Forelimb muscle (tissue), 1 donor: ENCODE results near the gene ZSCAN16. TPM values are rescaled to one million over a fixed set of nuclear protein-coding genes. Genes with fewer than 3 reads are reported as not detected.

ENCODE experiments used
- DNase-seq: peaks from one replicate; pipeline ENCODE4 v3.0.0-alpha.2; 2013; ENCODE audit warnings: low read depth
- polyA plus RNA-seq: library from polyadenylated mRNA; unstranded; fragments of 120-200 nt; gene quantifications from one replicate; pipeline ENCODE4 v1.2.1, GENCODE V29; 2013; ENCODE audit not compliant: insufficient read length

The ZSCAN16 gene
- polyA plus RNA-seq, 1 donor = 4.0 TPM

DNA sequence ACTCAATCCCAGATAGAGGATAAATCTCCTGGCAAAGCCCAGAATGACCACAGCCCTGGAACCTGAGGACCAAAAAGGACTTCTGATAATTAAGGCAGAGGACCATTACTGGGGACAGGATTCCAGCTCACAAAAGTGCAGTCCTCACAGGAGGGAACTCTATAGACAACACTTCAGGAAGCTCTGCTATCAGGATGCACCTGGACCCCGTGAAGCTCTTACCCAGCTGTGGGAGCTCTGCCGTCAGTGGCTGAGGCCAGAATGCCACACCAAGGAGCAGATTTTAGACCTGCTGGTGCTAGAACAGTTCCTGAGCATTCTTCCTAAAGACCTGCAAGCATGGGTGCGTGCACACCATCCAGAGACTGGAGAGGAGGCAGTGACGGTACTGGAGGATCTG is 992 bp downstream of the ZSCAN16 start:
- no peak for DNase-seq

DNA sequence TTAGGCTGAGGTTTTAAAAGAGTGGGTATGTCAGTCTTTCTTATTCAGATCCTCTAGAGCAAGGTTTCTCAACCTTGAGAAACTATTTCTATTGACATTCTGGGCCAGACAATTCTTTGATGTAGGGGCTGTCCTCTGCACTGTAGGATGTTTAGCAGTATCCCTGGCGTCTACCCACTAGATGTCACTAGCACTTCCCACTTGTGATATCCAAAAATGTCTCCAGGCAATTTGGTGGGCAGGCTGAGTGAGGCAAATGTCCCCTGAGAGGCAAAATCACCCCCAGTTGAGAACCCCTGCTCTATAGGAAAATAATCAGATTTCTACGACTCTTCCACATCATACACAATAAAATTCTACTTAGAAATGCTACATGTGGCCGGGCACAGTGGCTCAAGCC is 9.6 kb downstream of the ZSCAN16 start:
- DNase-seq = no peak

DNA sequence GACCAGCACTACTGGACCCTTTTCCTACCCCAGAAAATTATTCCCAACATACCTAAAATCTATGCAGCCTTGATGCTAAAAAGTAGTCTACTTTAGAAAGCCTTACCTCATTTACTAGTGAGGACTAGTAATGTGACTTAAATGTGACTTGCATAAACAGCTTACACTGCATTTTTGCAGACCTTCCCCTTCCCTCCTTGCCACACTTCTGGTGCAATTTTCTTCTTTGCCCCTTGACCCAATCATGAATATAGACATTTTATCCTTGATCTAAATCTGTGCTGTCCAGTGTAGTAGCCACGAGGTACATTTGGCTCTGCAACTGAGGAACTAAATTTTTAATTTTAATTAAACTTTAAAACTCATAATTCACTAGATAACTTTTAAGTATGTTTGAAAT is 10.3 kb downstream of the ZSCAN16 start:
- no peak for DNase-seq

DNA sequence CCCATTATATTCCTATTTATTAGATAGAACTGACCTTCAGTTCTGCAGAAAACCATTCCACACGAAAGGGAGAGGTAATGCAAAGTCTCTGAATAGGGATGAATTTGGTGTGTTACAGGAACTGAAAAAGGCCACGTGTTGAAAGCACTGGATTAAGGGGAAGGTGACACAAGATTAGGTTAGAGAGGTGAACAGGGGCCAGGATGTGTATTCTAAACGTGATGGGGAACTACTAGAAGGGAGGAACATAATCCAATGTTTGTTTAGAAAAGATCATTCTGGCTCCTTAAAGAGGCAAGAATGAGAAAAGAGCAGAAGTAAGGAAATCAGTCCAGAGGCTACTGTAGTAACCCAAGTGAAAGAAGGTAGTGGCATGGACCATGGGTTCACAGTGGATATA is 11.0 kb downstream of the ZSCAN16 start:
- DNase-seq = no peak

DNA sequence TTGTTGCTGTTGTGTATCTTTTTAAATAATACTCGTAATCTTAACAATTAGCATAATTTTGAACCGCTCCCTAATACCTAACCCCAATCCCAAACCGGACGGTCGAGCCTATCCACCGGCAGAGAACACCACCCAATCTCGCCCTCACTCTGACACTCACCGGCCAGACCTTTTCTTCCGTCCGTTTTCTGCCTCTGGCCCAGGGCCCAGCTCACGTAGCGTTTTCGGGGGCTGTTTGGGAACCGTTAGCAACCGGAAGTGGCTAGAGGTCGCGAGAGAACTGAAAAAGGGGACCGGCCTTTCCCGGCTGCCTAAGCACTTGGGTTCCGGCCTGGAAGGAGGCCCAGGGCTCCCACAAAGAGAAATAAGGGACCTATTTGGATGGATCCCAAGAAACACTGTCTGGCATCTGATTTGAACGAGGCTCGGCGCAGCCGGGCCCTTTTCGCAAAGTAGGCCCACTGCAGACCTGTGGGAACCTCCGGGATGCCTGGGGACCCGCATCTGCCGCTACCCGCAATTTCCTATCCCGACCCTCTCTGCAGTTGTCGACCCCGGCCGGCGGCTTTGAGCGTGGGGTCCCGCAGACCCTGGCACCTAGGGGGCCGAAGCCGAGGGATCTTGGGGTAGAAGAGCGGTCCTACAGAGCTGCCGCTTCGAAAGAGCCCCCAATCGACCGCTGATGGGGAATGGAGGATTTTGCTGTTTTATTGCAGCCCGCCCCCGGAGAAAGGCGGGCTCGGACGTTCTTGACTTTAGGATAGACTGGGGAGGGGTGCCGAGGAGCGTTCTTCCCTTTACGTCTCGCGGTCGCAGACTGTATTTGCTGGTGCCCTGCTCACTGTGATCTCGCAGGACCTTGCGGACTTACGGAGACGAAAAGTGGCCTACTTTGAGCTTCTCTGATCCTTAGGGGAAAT is 12.4 kb downstream of the ZSCAN16 start:
- peak; percentile 84 for DNase-seq

DNA sequence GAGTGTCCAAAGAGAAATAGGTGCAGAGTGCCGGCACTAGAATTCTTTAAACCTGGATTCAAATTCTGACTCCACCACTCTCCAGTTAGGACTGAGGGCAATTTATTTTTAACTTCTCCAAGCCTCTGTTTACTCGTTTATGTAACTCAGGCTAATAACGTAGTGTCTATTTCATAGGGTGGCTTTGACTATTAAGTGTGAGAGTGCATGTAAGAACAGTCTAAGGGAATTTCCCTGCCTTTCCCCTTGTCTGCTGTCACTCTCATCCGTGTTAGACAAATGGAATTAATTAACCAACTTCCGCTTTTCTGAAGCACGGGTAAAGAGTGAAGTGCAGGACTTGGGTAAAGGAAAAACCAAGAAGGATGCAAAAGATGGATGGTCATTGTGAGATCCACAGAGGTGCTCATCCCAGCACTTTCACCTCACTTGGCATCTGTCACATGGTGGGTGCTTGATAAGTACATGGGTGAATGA is 13.1 kb downstream of the ZSCAN16 start:
- no peak for DNase-seq

DNA sequence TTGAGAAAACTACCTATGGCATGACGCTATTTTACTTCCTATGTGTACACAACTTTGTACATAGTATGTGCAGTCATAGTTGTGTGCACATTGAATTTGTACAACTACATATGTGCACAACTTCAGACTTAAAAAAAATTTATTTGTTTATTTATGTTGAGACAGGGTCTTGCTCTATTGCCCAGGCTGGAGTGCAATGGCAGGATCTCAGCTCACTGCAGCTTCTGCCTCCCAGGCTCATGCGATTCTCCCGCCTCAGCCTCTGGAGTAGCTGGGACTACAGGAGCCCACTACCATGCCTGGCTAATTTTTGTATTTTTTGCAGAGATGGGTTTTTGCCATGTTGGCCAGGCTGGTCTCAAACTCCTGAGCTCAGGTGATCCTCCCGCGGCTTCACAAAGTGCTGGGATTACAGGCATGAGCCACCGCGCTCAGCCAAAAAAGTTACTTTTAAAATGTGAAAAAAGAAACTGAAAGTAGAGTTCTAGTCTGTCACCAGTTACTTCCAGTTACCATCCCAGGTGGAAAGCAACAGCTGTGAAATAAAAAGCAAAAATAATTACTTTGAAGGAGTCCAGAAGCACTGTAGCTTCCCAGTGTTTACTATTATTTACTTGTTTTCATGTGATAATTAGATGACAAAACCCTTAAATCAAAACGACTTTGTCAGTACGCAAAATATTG is 15.6 kb downstream of the ZSCAN16 start:
- DNase-seq = no peak

DNA sequence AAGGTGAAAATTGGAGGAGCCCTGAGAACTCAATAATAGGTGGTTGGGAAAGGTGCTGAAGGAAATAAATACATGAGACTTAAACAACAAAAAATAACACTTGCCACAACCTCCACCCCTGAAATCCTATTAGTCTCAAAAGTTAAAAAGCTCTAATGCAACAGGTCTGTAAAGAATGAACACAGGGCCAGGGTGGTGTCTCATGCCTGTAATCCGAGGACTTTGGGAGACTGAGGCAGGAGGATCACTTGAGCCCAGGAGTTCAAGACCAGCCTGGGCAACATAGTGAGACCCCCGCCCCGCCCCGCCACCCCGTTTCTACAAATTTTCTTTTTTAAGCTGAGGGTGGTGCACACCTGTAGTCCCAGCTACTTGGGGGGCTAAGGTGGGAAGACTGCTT is 16.2 kb downstream of the ZSCAN16 start:
- DNase-seq = no peak

DNA sequence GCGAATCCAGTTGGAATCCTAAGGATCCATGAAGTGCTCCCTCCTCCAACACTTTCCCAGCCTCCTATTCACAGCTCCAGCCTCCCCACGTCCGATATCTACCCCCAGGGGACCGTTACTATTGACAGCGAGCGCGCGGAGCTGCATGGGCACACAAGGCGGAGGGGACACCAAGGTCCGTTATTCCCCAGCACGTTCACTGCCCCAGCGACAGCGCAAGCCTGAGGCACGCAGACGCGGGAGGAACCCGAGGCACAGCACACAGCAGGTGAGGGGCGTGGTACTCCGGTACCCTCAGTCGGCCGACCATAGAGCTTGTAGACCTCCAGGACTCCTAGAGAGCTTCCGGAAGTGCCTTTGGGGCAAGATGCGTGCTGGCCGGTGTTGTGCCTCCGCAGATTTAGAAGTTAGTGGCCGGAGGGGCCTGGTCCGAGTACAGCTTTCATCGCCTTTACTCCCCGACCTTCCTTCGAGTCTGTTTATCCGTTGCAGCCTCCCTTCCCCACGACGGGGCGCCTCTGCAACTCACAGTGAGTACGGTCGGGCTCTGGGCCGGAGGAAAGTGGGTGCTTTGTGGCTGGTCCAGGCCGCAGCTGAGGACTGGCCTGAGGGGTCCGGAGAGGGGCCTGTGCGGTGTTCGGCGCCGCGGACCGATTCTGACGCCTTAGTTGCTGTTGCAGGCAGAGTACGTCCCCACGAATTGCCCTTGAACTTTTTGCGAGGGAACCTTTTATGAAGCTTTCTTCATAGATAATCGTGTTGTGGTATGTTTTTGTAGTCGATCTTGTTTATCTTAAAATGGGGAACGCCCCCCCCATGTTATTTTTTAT is 17.3 kb downstream of the ZSCAN16 start, which contains the start of gene ZKSCAN8:
Gene ZKSCAN8, plus strand, starts transcription at position 384 of the 830 bp plus-strand sequence. CDS start 6,525 bp downstream, outside the sequence.
- DNase-seq = no peak

DNA sequence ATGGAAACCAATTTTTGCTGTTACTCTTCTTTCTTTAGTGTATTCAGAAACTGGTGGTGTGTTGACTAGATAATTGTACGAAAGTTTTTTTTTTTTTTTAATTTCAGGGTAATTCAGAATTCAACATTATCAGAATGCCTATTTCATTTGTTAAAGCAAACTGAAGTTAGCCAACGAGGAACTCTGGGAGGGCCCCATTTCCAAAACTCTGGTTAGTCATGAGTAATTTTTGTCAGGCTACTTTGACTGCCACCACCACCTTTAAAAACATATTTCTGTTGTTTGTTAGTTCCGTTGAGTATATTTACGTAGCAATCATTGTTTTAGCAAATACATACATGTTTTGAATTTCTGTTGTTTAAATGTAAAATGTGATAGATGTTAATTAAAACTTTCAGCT is 18.0 kb downstream of the ZSCAN16 start:
- no peak for DNase-seq

DNA sequence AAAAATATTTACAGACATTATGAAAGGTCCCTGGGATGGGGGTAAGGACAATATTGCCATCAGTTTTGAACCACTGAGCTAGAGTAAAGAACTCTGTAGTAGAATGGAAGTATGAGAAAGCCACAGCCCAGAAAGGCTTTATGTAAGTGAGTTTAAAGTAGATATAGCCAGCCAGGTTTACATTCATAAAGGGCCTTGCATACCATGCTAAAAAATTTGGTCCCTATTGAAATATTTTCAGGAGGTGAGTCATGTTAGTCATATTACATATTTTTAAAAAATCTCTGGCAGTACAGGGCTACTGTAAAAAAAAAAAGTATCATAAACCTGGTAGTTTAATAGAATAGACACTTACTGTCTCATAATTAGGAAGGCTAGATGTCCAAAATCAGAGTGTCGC is 20.8 kb downstream of the ZSCAN16 start:
- DNase-seq = no peak

DNA sequence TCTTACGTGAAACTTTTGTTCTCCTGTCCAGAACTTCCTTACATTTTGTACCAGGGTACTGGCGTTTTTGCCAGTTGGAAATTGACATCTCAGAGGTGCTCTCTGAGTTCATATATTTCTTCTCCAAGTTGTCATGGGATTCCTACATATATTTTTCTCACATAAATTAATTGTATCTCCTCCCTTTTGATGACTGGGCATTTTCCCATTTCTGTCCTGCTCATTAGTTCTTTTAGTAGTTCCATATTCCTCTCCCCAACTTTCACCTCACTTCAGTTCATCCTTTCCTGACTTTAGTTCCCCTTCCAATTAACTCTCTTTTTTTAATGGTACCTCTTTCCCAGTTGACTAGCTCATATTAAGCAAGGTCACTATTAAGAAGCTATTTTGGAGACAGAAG is 28.1 kb downstream of the ZSCAN16 start:
- no peak for DNase-seq

DNA sequence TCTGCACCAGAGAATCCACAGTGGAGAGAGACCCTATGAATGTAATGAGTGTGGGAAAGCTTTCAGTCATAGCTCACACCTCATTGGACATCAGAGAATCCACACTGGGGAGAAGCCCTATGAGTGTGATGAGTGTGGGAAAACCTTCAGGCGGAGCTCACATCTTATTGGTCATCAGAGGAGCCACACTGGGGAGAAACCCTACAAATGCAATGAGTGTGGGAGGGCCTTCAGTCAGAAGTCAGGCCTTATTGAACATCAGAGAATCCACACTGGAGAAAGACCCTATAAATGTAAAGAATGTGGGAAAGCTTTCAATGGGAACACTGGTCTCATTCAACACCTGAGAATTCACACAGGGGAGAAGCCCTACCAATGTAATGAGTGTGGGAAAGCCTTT is 29.1 kb downstream of the ZSCAN16 start:
- no peak for DNase-seq

DNA sequence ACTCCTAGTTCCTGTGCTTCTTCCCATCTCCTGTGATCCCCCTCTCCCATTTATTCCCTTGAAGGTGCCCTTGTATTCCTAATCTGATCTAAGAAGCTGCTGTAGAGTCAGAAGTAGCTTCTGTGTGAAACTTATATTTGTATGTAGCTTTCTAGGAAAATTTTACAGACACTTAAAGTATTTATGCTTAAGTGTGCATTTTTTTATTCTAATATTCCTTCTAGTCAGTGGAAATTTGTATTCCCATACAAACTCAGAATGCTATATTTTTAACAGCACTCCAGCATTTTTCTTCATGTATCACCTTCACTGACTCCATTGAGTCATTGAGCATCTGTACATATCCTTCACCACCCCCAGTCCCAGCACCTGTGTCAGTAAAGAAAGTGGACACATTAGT is 29.9 kb downstream of the ZSCAN16 start:
- DNase-seq = no peak

DNA sequence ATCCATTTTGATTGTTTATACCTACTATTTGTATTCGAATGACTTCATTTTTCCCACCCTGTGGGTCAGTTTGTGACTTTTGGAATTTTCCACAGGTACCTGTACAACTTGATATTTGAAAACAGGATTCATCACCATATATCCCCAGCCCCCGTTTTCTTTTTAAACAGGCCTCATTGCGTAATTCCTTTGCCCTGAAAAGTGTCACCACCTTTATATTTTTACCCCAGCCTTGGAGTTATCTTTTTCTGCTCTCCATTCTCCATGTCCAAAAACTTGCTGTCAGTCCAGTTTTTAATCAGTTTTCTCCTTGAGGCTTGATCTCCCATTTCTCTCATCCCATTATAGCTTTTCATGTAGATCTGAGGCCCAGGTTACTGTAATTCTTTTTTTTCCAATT is 33.9 kb downstream of the ZSCAN16 start:
- DNase-seq = no peak

DNA sequence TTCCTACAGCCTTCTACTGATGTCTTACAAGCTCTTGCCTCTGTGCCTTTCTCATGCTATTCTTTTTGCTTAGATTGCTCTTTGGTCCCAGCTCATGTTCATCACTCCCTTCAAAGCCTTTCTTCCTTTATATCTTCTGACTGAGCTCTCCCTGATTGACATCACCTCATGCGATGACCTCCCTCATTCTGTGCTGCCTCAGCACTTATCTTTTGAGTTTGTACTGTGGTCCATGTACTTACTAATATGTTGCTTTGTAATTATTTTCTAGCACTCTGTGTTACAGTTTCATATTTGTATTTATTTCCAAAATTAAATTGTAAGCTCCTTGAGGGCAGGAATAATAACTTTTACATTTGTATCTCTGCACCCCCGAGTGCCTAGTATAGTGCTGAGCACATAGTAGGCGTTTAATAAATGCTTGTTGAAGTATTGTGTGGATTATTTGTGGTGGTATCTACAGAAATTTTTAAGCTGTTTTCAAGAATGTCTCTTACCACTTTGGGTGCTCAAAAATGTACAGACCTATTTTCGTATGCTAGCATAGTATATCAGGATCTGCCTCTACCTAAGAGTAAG is 34.7 kb downstream of the ZSCAN16 start:
- DNase-seq = no peak

DNA sequence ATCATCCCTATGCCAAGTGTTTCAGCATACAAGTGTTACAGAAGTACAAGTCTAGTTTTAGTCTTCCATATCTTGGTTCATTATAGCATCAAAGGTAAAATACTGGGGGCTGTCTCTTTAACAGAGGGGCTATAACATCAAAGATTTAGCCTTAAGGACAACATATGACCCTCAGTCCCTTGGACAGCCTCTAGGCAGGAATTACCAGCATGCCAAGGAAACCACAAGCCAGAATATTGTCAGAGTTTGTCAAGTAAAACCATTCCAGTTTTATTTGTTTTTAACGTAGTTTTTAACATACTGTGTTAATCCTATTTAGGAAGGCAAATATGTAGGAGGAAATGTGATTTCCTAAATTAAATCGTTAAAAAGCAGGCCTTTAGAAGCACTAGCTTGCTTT is 35.8 kb downstream of the ZSCAN16 start:
- no peak for DNase-seq

DNA sequence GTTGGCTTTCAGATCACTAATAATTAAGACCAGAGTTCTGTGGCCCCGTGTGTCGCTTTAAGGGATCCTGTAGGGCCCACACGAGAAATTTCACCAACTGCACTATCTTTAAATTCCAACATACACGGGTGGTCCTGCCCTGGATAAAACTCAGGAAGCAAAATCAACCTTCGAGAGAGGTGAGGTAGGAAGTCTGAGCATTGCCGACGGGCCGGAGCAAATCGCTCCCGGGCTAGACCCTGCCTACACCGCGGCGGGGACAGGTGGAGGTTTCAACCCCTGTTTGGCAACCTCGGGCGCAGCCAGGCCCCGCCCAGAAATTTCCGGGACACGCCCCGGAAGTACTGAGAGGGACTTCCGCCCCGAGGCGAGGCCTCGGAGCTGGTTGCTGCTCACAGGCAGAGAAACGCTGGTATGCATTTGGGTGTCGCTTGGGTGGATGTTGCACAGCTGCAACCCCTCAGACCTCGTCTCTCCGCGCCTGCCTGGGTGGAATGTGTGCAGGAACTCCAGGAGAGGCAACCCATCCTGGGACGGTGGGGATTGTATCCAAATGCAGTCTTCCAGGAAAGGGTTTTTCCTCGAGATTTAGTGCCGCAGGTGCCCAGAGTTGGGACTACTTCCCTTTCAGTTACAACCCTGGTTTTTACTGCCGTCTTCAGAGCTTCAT is 37.1 kb downstream of the ZSCAN16 start:
- DNase-seq = no peak

DNA sequence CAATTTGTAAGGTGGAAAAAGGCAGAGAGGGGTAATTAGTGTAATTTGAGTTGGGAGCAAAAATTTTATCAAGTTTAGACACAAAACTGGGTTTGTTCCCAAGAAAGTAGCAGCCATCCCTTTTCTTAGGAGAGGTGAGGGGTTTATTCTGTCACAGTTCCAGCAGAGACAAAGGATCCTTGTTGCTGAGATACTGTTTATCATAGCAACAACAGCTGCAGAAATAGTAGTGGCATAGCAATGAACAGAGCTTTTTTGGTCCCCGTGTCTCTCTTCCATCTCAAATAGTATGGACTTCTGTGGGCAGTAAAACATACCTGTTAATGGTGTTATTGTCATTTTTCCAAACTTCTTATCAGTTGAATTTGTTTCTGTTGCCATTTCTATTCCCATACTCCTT is 41.2 kb downstream of the ZSCAN16 start:
- no peak for DNase-seq

DNA sequence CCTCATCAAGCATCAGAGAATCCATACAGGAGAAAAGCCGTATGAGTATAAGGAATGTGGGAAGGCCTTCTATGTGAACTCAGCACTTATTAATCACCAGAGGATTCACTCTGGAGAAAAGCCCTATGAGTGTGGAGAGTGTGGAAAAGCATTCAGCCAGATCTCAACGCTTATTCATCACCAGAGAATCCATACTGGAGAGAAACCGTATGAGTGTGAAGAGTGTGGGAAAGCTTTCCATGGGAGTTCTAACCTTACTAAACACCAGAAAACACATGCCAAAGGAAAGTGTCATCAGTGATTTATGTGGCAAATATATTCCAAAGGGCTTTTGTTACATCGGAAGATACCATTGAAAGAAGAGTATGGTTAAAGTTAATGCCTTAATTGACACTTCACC is 42.7 kb downstream of the ZSCAN16 start:
- no peak for DNase-seq

DNA sequence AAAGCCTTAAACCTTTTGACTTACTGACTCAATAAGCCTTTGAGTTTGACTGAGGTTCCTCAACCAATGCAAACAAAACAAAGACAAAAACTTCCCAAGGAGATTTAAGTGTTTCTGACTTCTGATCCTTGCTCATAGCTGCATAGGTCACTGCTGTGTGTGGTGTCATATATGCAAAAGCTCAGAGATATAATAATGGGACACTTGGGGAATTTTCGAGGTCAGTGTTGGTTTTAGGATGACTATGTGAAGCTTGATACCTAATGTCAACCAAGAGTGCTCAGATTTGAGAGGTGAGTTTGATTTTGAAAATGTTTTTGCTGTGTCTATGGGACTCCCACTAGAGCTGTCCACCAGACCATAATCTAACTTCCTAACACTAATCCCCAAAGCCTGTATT is 43.5 kb downstream of the ZSCAN16 start:
- DNase-seq = no peak
